Activated CD4-positive, alpha-beta T cell treated with anti-CD3 and anti-CD28 coated beads, Interleukin-2, Interleukin-6, amounts not matched to agents 100 ng/mL and 50 ng/mL, durations not matched to agents 16 hours and 8 hours (primary cell): ENCODE results near the gene ZNF813.
"Not testable (repeated sequence)": the region's sequence is repeated elsewhere in the genome, so short reads cannot be mapped to it uniquely, and the experiment has no call there.

Experiments
- DNase-seq: peaks from one replicate; pipeline ENCODE4 v3.0.0-alpha.2; 2020

The ZNF813 gene

GRCh38 chr19:53485046-53486004 is 17.8 kb downstream of the ZNF813 start:
- no peak for DNase-seq

- no peak for DNase-seq
Measured at GRCh38 chr19:53492153-53492552, 24.6 kb downstream of the ZNF813 start.

GRCh38 chr19:53497311-53498023 is 29.9 kb downstream of the ZNF813 start:
- not testable (repeated sequence) for DNase-seq

GRCh38 chr19:53498024-53498395 is 30.5 kb downstream of the ZNF813 start:
- not testable (repeated sequence) for DNase-seq

- not testable (repeated sequence) for DNase-seq
Measured at GRCh38 chr19:53503151-53503550, 35.6 kb downstream of the ZNF813 start.

- not testable (repeated sequence) for DNase-seq
Measured at GRCh38 chr19:53503671-53504364, 36.3 kb downstream of the ZNF813 start.

- not testable (repeated sequence) for DNase-seq
Measured at GRCh38 chr19:53504365-53504703, 36.8 kb downstream of the ZNF813 start.

GRCh38 chr19:53504885-53505284 is 37.4 kb downstream of the ZNF813 start:
- DNase-seq: no peak

GRCh38 chr19:53506728-53507127 is 39.2 kb downstream of the ZNF813 start:
- no peak for DNase-seq

- no peak for DNase-seq
Measured at GRCh38 chr19:53507523-53508442, 40.2 kb downstream of the ZNF813 start.

- no peak for DNase-seq
Measured at GRCh38 chr19:53509443-53509842, 41.9 kb downstream of the ZNF813 start.

GRCh38 chr19:53509845-53510244 is 42.3 kb downstream of the ZNF813 start:
- DNase-seq: no peak

GRCh38 chr19:53511357-53511756 is 43.8 kb downstream of the ZNF813 start:
- no peak for DNase-seq

- peak; percentile 15 for DNase-seq
Measured at GRCh38 chr19:53511933-53512374, 44.4 kb downstream of the ZNF813 start.

GRCh38 chr19:53515047-53515446 is 47.5 kb downstream of the ZNF813 start:
- DNase-seq: not testable (repeated sequence)

- DNase-seq: no peak
Measured at GRCh38 chr19:53517114-53517741, 49.7 kb downstream of the ZNF813 start.

- no peak for DNase-seq
Measured at GRCh38 chr19:53518121-53518520, 50.6 kb downstream of the ZNF813 start.

- no peak for DNase-seq
Measured at GRCh38 chr19:53518716-53519115, 51.2 kb downstream of the ZNF813 start.

- no peak for DNase-seq
Measured at GRCh38 chr19:53519446-53519845, 51.9 kb downstream of the ZNF813 start.

- no peak for DNase-seq
Measured at GRCh38 chr19:53520163-53520546, 52.6 kb downstream of the ZNF813 start.

GRCh38 chr19:53520547-53521372 is 53.2 kb downstream of the ZNF813 start:
- peak; percentile 91 for DNase-seq
